ENCODE measurements around the gene MAL. TPM values are rescaled to one million over a fixed set of nuclear protein-coding genes. Genes with fewer than 3 reads are reported as not detected.

MAL gene
- total RNA-seq, 2 donors from 2014 or later, result 47.2 to 65.9 TPM

DNA sequence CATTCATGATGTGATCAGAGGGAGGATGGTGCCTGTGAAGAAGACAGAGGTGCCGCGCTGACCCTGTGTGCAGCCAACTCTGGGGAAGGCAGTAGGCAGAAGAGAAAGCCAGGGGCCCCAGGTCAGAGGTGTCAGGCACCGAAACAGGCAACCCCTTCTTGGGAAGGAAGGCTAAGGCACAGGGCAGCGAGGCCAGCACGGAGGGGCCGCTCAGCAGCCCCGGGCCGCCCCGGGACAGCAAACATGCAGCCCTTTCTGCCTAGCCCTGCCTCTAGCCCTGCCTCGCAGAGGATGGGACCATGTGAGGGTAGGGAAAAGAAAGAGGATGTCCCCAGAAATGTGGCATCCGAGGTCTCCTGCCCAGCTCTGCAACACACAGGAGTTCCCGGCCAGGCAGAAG lies 7.7 kb upstream of the MAL start:
- Mint-ChIP-seq H3K27me3 (no peaks in the 10 kb centered on the region), H3K4me3 (no peak overlapping the region), H3K36me3 (ENCODE audit: low read depth) (no peaks in the 10 kb centered on the region), H3K27ac (no peak overlapping the region), H3K4me1 (peaks cover 3% of the 10 kb centered on the region), H3K9me3 (no peaks in the 10 kb centered on the region)
- no peak for ATAC-seq (replicated peaks)

DNA sequence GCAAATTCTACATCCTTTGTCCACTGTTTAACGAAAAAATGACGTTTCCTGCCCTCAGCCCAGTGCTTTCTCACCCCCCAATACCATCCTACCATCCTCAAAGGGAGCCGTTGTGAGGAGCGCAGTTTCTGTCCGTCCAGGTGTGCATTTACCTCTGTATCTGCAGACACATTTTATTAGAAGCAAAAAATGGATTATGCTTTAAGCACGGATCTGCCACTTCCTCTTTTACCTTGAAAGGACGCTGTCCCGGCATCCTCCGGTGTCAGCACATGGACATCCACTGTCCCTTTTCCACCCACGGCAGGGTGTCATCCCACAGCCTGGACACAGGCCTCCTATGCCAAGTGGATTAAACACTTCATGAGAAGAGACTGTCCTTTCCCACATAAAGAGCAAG lies 7.2 kb upstream of the MAL start:
- ATAC-seq (replicated peaks), result no peak
- Mint-ChIP-seq H3K27ac (peak overlapping the region; percentile 38), H3K27me3 (no peaks in the 10 kb centered on the region), H3K9me3 (no peaks in the 10 kb centered on the region), H3K4me1 (peaks cover 8% of the 10 kb centered on the region), H3K36me3 (ENCODE audit: low read depth) (no peaks in the 10 kb centered on the region), H3K4me3 (no peak overlapping the region)

GRCh38 chr2:95018861-95019550 lies 6.5 kb upstream of the MAL start:
- no peaks in the 10 kb centered on the region for H3K36me3 Mint-ChIP-seq (ENCODE audit: low read depth)
- no peak overlapping the region for H3K4me3 Mint-ChIP-seq
- H3K9me3 Mint-ChIP-seq, result no peaks in the 10 kb centered on the region
- no peak overlapping the region for H3K27ac Mint-ChIP-seq
- H3K4me1 Mint-ChIP-seq, result peaks cover 12% of the 10 kb centered on the region
- H3K27me3 Mint-ChIP-seq, result no peaks in the 10 kb centered on the region
- ATAC-seq (replicated peaks), result no peak

DNA sequence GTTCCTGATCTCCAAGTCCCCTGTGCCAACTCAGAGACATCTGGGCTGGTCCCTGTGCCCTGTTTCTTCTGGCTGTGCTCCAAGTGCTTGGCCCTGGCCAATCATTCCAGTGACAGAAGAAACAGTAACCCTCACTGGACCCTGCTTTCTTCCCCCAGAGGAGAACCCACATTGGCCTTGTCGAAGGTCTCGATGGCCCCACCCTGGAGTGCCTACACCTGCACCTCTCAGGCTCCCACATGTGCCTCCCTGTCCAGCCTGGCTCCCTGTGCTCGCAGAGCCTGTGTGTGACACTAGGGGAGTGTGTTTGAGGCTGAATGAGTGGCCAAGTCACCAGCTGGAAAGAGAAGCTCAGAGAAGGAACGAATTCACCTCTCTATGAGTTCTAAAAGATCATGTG lies 5.9 kb upstream of the MAL start:
- Mint-ChIP-seq H3K27me3 (no peaks in the 10 kb centered on the region), H3K9me3 (no peaks in the 10 kb centered on the region), H3K4me1 (peaks cover 12% of the 10 kb centered on the region), H3K36me3 (ENCODE audit: low read depth) (no peaks in the 10 kb centered on the region), H3K27ac (no peak overlapping the region), H3K4me3 (no peak overlapping the region)
- no peak for ATAC-seq (replicated peaks)

GRCh38 chr2:95020275-95021022 lies 5.1 kb upstream of the MAL start:
- no peaks in the 10 kb centered on the region for H3K9me3 Mint-ChIP-seq
- ATAC-seq (replicated peaks), result no peak
- no peak overlapping the region for H3K4me3 Mint-ChIP-seq

GRCh38 chr2:95021023-95021416 lies 4.5 kb upstream of the MAL start:
- H3K9me3 Mint-ChIP-seq, result no peaks in the 10 kb centered on the region
- H3K27me3 Mint-ChIP-seq, result no peaks in the 10 kb centered on the region
- ATAC-seq (replicated peaks), result no peak
- no peak overlapping the region for H3K27ac Mint-ChIP-seq
- peaks cover 4% of the 10 kb centered on the region for H3K36me3 Mint-ChIP-seq (ENCODE audit: low read depth)
- no peak overlapping the region for H3K4me3 Mint-ChIP-seq
- peaks cover 12% of the 10 kb centered on the region for H3K4me1 Mint-ChIP-seq

More at GRCh38 chr2:95020275-95021022, 5.1 kb upstream of the MAL start:
- Mint-ChIP-seq H3K27ac (no peak overlapping the region), H3K36me3 (ENCODE audit: low read depth) (no peaks in the 10 kb centered on the region), H3K27me3 (no peaks in the 10 kb centered on the region), H3K4me1 (peaks cover 12% of the 10 kb centered on the region)

DNA sequence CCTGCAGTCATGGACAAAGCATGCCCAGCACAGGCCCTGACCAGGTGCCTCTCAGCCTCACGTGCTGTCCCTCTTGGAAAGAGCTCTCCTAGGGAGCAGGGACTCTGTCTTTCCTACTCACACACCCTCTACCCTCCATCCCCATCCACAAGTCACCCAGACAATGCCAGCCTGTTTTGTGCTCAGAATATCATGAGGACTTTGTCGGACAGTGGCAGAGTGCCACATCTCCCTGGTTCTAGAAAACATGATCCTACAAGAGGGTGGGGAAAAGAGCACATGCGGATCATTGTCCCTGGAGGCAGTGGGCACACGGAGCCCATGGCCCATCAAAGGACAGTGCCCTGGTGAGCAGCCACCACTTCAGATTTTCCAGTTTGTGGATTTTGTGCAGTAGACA lies 3.7 kb upstream of the MAL start:
- Mint-ChIP-seq H3K36me3 (ENCODE audit: low read depth) (peaks cover 13% of the 10 kb centered on the region), H3K4me1 (peaks cover 12% of the 10 kb centered on the region)
- no peak for ATAC-seq (replicated peaks)

GRCh38 chr2:95022309-95023221 lies 2.9 kb upstream of the MAL start:
- peak; percentile 60 for ATAC-seq (replicated peaks)
- peaks cover 19% of the 10 kb centered on the region for H3K36me3 Mint-ChIP-seq (ENCODE audit: low read depth)
- H3K27me3 Mint-ChIP-seq, result no peaks in the 10 kb centered on the region
- H3K9me3 Mint-ChIP-seq, result no peaks in the 10 kb centered on the region
- peak overlapping the region; percentile 70 for H3K4me3 Mint-ChIP-seq
- H3K27ac Mint-ChIP-seq, result peak overlapping the region; percentile 2
- peaks cover 16% of the 10 kb centered on the region for H3K4me1 Mint-ChIP-seq

More for the DNA sequence above, 3.7 kb upstream of the MAL start:
- H3K9me3 Mint-ChIP-seq, result no peaks in the 10 kb centered on the region
- H3K27ac Mint-ChIP-seq, result no peak overlapping the region
- no peak overlapping the region for H3K4me3 Mint-ChIP-seq
- no peaks in the 10 kb centered on the region for H3K27me3 Mint-ChIP-seq

- peaks cover 21% of the 10 kb centered on the region for H3K36me3 Mint-ChIP-seq (ENCODE audit: low read depth)
- H3K4me3 Mint-ChIP-seq, result peak overlapping the region; percentile 70
- H3K9me3 Mint-ChIP-seq, result no peaks in the 10 kb centered on the region
- H3K4me1 Mint-ChIP-seq, result peaks cover 17% of the 10 kb centered on the region
- no peaks in the 10 kb centered on the region for H3K27me3 Mint-ChIP-seq
- ATAC-seq (replicated peaks), result peak; percentile 44
- H3K27ac Mint-ChIP-seq, result peak overlapping the region; percentile 2
These were observed 2.3 kb upstream of the MAL start for GRCh38 chr2:95023222-95023597.

DNA sequence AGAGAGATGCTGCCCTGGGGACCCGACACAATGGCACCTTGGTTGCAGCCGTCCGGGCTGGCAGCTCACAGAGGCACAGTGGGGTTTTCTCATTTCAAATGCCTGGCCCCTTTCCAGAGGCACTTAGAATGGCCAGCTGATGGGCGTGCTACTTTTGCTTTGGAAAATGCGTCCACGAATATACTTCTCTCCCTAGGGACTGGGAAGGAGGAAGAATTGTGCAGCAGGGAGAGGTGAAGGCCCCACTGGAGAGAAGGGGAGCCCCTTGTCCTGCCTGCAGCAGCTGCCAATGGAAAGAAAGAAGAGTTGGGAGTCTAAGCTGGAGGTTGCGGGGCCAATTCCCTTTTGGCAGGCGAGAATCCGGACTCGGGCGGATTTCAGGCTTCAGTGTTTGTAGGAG lies 1.1 kb upstream of the MAL start:
- H3K4me3 Mint-ChIP-seq, result peak overlapping the region; percentile 97
- H3K36me3 Mint-ChIP-seq (ENCODE audit: low read depth), result peaks cover 21% of the 10 kb centered on the region
- no peak overlapping the region for H3K27ac Mint-ChIP-seq
- no peak for ATAC-seq (replicated peaks)
- peaks cover 22% of the 10 kb centered on the region for H3K4me1 Mint-ChIP-seq
- H3K27me3 Mint-ChIP-seq, result no peaks in the 10 kb centered on the region
- no peaks in the 10 kb centered on the region for H3K9me3 Mint-ChIP-seq

DNA sequence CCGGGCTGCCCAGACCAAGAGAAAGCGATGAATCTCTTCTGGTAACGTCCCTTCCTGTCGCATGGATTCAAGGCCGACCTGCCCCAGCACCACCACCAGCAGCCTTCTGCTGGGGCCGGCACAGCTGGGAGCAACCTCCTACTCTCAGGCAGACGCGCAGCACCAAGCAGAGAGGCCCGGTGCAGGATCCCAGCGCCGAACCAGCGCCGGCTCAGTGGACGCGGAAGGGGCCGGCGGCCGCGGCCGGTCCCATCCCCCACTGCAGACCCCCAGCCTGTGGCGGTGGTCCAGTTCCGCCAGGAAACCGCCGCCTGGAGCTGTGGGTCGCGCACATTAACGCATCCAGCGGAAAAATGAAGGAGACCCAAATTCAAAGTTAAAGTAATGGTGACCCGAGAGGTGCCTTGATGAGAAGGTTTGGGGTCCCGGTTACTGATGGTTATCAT lies 525 bp upstream of the MAL start:
- no peak overlapping the region for H3K27ac Mint-ChIP-seq
- H3K9me3 Mint-ChIP-seq, result no peaks in the 10 kb centered on the region
- H3K4me1 Mint-ChIP-seq, result peaks cover 26% of the 10 kb centered on the region
- H3K36me3 Mint-ChIP-seq (ENCODE audit: low read depth), result peaks cover 21% of the 10 kb centered on the region
- H3K4me3 Mint-ChIP-seq, result peak overlapping the region; percentile 97
- H3K27me3 Mint-ChIP-seq, result no peaks in the 10 kb centered on the region
- ATAC-seq (replicated peaks), result no peak

GRCh38 chr2:95026471-95027368 lies 1.2 kb downstream of the MAL start:
- Mint-ChIP-seq H3K9me3 (no peaks in the 10 kb centered on the region), H3K27ac (peak overlapping the region; percentile 95), H3K36me3 (ENCODE audit: low read depth) (peaks cover 21% of the 10 kb centered on the region), H3K4me3 (peak overlapping the region; percentile 97), H3K4me1 (peaks cover 31% of the 10 kb centered on the region), H3K27me3 (no peaks in the 10 kb centered on the region)
- peak; percentile 22 for ATAC-seq (replicated peaks)

- no peak for ATAC-seq (replicated peaks)
- Mint-ChIP-seq H3K4me1 (peaks cover 31% of the 10 kb centered on the region), H3K9me3 (no peaks in the 10 kb centered on the region), H3K27me3 (no peaks in the 10 kb centered on the region), H3K27ac (peak overlapping the region; percentile 95), H3K4me3 (peak overlapping the region; percentile 97), H3K36me3 (ENCODE audit: low read depth) (peaks cover 21% of the 10 kb centered on the region)
These were observed 1.8 kb downstream of the MAL start for GRCh38 chr2:95027369-95027720.

GRCh38 chr2:95029898-95030341 lies 4.4 kb downstream of the MAL start:
- ATAC-seq (replicated peaks), result no peak
- Mint-ChIP-seq H3K4me1 (peaks cover 19% of the 10 kb centered on the region), H3K36me3 (ENCODE audit: low read depth) (peaks cover 21% of the 10 kb centered on the region), H3K4me3 (peak overlapping the region; percentile 9), H3K27me3 (no peaks in the 10 kb centered on the region), H3K9me3 (no peaks in the 10 kb centered on the region), H3K27ac (no peak overlapping the region)
